Prostate gland (tissue), 2 donors: Measurements from ENCODE around the gene DEXI. TPM values are rescaled to one million over a fixed set of nuclear protein-coding genes. Genes with fewer than 3 reads are reported as not detected.

ENCODE experiments used
- DNase-seq: peaks from one replicate; pipeline ENCODE4 v3.0.0-alpha.2; 2019; ENCODE audit warnings: low spot score
- H3K27ac ChIP-seq, 2 donors: fragments of 200-600 bp; sonication (generic); 2 replicates each; pipeline ENCODE4 v1.5.1; 2017 to 2019
- H3K27me3 ChIP-seq: fragments of 200-600 bp; sonication (generic); replicated peaks from 2 replicates; pipeline ENCODE4 v1.5.1; 2019; ENCODE audit not compliant: insufficient read depth
- H3K36me3 ChIP-seq, 2 donors: fragments of 200-600 bp; sonication (generic); 1 replicate in 1 of 2; 2 replicates in 1 of 2; pipeline versions ENCODE4 v1.5.1 to v1.8.1; 2017 to 2019
- H3K4me1 ChIP-seq: fragments of 200-600 bp; sonication (generic); replicated peaks from 2 replicates; pipeline ENCODE4 v1.5.1; 2019
- H3K4me3 ChIP-seq, 2 donors: fragments of 200-600 bp; sonication (generic); 2 replicates each; pipeline ENCODE4 v1.5.1; 2017 to 2019
- H3K9me3 ChIP-seq: fragments of 200-600 bp; sonication (generic); 2 replicates; pipeline ENCODE4 v1.5.1; 2017
- CTCF ChIP-seq, 4 experiments: fragments of 200-600 bp in 2 of 4; fragments of 450-650 bp in 2 of 4; sonication (generic) in 2 of 4; IDR thresholded peaks; 1 replicate in 3 of 4; 2 replicates in 1 of 4; pipeline ENCODE4 v1.5.1; 2016 to 2019; ENCODE audit warnings: antibody characterized with exemption in 4 of 4, mild to moderate bottlenecking in 2 of 4, moderate library complexity in 2 of 4
- POLR2A ChIP-seq: fragments of 450-650 bp; IDR thresholded peaks from one replicate; pipeline ENCODE4 v1.6.1; 2016; ENCODE audit warnings: antibody characterized with exemption, mild to moderate bottlenecking
- POLR2AphosphoS5 ChIP-seq: sonication (generic); formaldehyde crosslinking; IDR thresholded peaks from one replicate; pipeline ENCODE4 v1.6.1; 2017; ENCODE audit warnings: antibody characterized with exemption
- WGBS: methylation state at CpG from one replicate; pipeline ENCODE4 v1.1.5; 2018; 5-methylcytosine and 5-hydroxymethylcytosine counted together
- intact Hi-C: fragments of 100-400 bp; cut with DNase I; formaldehyde crosslinking; loops from one replicate; pipeline ENCODE4 v1.14.2; 2022
- total RNA-seq, 2 donors: library from RNA; depleted of rRNA; stranded (reverse); fragments of >200 nt; gene quantifications; one replicate each; pipeline ENCODE4 v1.1.0, GENCODE V29; 2016

The DEXI gene
- total RNA-seq, 2 donors from 2014 or later: 95.5 to 96.9 TPM

- intact Hi-C loops: no loop called here
- 28% methylated on average over 20 of the region's 20 CpGs for WGBS
- Histone ChIP-seq H3K36me3 (no peaks in the 10 kb centered on the region), H3K27ac (no peak overlapping the region), H3K4me3 (no peak overlapping the region), H3K4me1 (peaks cover 4% of the 10 kb centered on the region), H3K9me3 (no peaks in the 10 kb centered on the region), H3K27me3 (no peaks in the 10 kb centered on the region)
- peak; percentile 75 for DNase-seq
- TF ChIP-seq POLR2AphosphoS5 (peak; percentile 59), POLR2A (no peak), CTCF (IDR thresholded peaks at IDR 0.05) (peak; percentile 86 to 94 (median 90))
Measured at GRCh38 chr16:10964039-10964890, 22.0 kb upstream of the DEXI start.

- no peak overlapping the region for H3K4me3 ChIP-seq
- DNase-seq: no peak
- intact Hi-C loops: no loop called here
- H3K27ac ChIP-seq: peak overlapping the region; percentile 45 to 52
- no peaks in the 10 kb centered on the region for H3K27me3 ChIP-seq
- H3K4me1 ChIP-seq: peaks cover 4% of the 10 kb centered on the region
- 57% methylated on average over 7 of the region's 7 CpGs for WGBS
- H3K9me3 ChIP-seq: no peaks in the 10 kb centered on the region
- no peaks in the 10 kb centered on the region for H3K36me3 ChIP-seq
- no peak for TF ChIP-seq CTCF (IDR thresholded peaks at IDR 0.05)
- peak; percentile 10 for TF ChIP-seq POLR2AphosphoS5
Measured at GRCh38 chr16:10961231-10961630, 19.0 kb upstream of the DEXI start.

GRCh38 chr16:10959161-10959560 is 16.9 kb upstream of the DEXI start:
- Histone ChIP-seq H3K27me3 (no peaks in the 10 kb centered on the region), H3K36me3 (no peaks in the 10 kb centered on the region), H3K9me3 (no peaks in the 10 kb centered on the region), H3K4me1 (peaks cover 2% of the 10 kb centered on the region), H3K27ac (no peak overlapping the region), H3K4me3 (no peak overlapping the region)
- WGBS: 88% methylated on average over 5 of the region's 5 CpGs
- TF ChIP-seq POLR2A (no peak), POLR2AphosphoS5 (no peak)
- intact Hi-C loops: no loop called here
- DNase-seq: no peak

- no peaks in the 10 kb centered on the region for H3K27me3 ChIP-seq
- intact Hi-C loops: no loop called here
- no peak overlapping the region for H3K4me3 ChIP-seq
- H3K9me3 ChIP-seq: no peaks in the 10 kb centered on the region
- 70% methylated on average over 6 of the region's 6 CpGs for WGBS
- no peak for DNase-seq
- no peak for TF ChIP-seq POLR2A
- TF ChIP-seq POLR2AphosphoS5: no peak
- no peak for TF ChIP-seq CTCF (IDR thresholded peaks at IDR 0.05)
- H3K4me1 ChIP-seq: no peaks in the 10 kb centered on the region
- no peak overlapping the region for H3K27ac ChIP-seq
- H3K36me3 ChIP-seq: no peaks in the 10 kb centered on the region
Measured at GRCh38 chr16:10957771-10958482, 15.7 kb upstream of the DEXI start.

- H3K27ac ChIP-seq: no peak overlapping the region
Measured at GRCh38 chr16:10954903-10955302, 12.6 kb upstream of the DEXI start.

More at GRCh38 chr16:10954903-10955302, 12.6 kb upstream of the DEXI start:
- no peaks in the 10 kb centered on the region for H3K9me3 ChIP-seq
- WGBS: 87% methylated on average over 7 of the region's 7 CpGs
- intact Hi-C loops: no loop called here
- H3K4me3 ChIP-seq: no peak overlapping the region
- DNase-seq: no peak
- H3K27me3 ChIP-seq: no peaks in the 10 kb centered on the region
- TF ChIP-seq CTCF (IDR thresholded peaks at IDR 0.05) (no peak), POLR2AphosphoS5 (no peak), POLR2A (no peak)
- no peaks in the 10 kb centered on the region for H3K4me1 ChIP-seq
- H3K36me3 ChIP-seq: no peaks in the 10 kb centered on the region
